ENCODE measurements around the gene ICAM2.

ICAM2 gene

DNA sequence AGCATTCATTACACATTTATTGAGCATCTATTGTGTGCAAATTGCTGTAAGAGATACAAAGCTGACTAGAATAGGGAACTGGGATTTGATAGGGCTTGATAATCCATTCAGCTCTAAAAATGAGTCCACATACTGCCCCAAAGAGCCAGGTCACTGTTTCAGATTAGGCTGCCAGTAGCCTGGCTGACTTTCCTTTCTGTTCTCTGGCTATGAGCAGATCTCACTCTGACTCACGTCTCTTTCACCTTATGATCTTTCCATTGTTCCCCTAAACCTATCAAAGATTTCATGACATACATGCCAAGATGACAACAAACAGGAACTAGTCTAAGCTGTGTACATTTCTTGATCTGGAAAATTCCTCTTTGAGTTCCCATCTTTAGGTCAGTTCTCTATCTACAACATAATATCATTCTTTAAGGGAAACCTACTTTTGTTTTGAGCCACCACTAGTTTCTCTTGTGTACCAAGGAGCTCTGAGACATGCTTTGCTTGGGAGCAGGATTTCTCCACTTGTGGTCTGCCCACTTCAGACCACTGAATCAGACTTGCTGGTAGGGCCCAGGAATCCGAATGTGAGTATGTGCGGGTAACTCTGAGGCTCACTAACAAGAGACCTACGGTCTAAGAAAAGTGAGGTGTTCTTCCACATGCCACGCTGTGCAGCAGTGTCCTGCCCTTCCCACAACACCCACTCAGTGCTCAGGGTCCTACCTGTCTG is 40.9 kb upstream of the ICAM2 start:
- no peak for TF ChIP-seq EZH2phosphoT487 (conservative IDR thresholded peaks at IDR 0.05; ENCODE audit: low read length)
- TF ChIP-seq, protein P1, sequence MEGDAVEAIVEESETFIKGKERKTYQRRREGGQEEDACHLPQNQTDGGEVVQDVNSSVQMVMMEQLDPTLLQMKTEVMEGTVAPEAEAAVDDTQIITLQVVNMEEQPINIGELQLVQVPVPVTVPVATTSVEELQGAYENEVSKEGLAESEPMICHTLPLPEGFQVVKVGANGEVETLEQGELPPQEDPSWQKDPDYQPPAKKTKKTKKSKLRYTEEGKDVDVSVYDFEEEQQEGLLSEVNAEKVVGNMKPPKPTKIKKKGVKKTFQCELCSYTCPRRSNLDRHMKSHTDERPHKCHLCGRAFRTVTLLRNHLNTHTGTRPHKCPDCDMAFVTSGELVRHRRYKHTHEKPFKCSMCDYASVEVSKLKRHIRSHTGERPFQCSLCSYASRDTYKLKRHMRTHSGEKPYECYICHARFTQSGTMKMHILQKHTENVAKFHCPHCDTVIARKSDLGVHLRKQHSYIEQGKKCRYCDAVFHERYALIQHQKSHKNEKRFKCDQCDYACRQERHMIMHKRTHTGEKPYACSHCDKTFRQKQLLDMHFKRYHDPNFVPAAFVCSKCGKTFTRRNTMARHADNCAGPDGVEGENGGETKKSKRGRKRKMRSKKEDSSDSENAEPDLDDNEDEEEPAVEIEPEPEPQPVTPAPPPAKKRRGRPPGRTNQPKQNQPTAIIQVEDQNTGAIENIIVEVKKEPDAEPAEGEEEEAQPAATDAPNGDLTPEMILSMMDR (IDR thresholded peaks at IDR 0.05; ENCODE audit: insufficient read depth, low read length, poor library complexity, severe bottlenecking) = no peak
- Histone ChIP-seq H3K27me3 (ENCODE audit: low read length) (no peaks in the 10 kb centered on the region), H3K27ac (ENCODE audit: low read depth, low read length) (no peak overlapping the region), H3K4me2 (ENCODE audit: low read depth, low read length, poor library complexity, severe bottlenecking) (no peak overlapping the region), H3K36me3 (ENCODE audit: low read length) (no peaks in the 10 kb centered on the region), H3F3A (ENCODE audit: insufficient read depth) (no peaks in the 10 kb centered on the region), H3K9ac (ENCODE audit: low read length) (no peak overlapping the region), H3K4me3 (ENCODE audit: insufficient read depth, low read length, poor library complexity, severe bottlenecking) (no peak overlapping the region), H3K9me2 (replicated peaks; ENCODE audit: insufficient read depth, low read length) (no peaks in the 10 kb centered on the region), H2AFZ (ENCODE audit: low read depth, low read length, severe bottlenecking) (no peak overlapping the region), H3K79me2 (ENCODE audit: insufficient read depth, low read length) (no peaks in the 10 kb centered on the region), H3K9me3 (ENCODE audit: insufficient read depth, low read length) (no peaks in the 10 kb centered on the region), H4K20me1 (ENCODE audit: low read depth, low read length) (no peaks in the 10 kb centered on the region)

DNA sequence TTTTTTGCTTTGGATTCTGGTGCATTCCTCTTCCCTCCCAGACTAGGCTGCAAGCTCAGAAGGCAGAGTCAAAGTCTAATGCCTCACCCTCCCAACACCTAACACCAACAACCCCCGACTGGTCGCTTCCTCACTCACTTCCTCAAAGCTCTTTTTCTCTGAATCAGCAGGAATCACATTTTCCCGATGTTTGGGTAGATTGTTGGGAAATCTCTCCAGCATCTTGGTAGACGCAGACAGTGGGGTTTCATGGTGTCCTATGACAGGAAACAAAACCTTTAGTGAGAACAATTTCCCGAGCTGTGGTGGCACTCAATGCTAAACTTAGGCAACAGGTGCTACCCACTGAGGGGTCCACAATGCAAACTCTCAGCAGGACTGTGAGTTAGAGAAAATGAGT is 39.9 kb upstream of the ICAM2 start:
- Histone ChIP-seq H3K9me3 (ENCODE audit: insufficient read depth, low read length) (no peaks in the 10 kb centered on the region), H3K9me2 (replicated peaks; ENCODE audit: insufficient read depth, low read length) (no peaks in the 10 kb centered on the region), H2AFZ (ENCODE audit: low read depth, low read length, severe bottlenecking) (no peak overlapping the region), H3K9ac (ENCODE audit: low read length) (no peak overlapping the region), H3K36me3 (ENCODE audit: low read length) (no peaks in the 10 kb centered on the region), H3K27ac (ENCODE audit: low read depth, low read length) (no peak overlapping the region), H4K20me1 (ENCODE audit: low read depth, low read length) (no peaks in the 10 kb centered on the region), H3K79me2 (ENCODE audit: insufficient read depth, low read length) (no peaks in the 10 kb centered on the region), H3K4me3 (ENCODE audit: insufficient read depth, low read length, poor library complexity, severe bottlenecking) (no peak overlapping the region), H3K27me3 (ENCODE audit: low read length) (no peaks in the 10 kb centered on the region), H3K4me2 (ENCODE audit: low read depth, low read length, poor library complexity, severe bottlenecking) (no peak overlapping the region), H3F3A (ENCODE audit: insufficient read depth) (no peaks in the 10 kb centered on the region)
- no peak for TF ChIP-seq EZH2phosphoT487 (conservative IDR thresholded peaks at IDR 0.05; ENCODE audit: low read length)
- TF ChIP-seq, protein P1 (IDR thresholded peaks at IDR 0.05; ENCODE audit: insufficient read depth, low read length, poor library complexity, severe bottlenecking) = no peak

DNA sequence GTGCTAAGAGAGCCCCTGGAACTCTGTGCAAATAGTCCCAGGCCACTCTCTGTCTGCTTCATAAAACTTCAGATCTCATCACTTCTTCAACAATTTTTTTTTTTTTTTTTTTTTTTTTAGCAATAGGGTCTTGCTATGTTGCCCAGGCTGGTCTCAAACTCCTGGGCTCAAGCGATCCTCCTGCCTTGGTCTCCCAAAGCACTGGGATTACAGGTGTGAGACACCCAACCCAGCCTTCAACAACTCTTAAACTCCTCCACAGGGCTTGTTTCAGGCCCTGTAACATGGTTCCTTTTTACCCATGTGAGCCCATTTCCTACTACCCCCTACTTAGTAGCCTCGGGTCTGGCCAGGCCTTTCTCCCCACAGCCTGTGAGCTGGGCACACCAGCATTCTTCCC is 39.3 kb upstream of the ICAM2 start:
- H3K4me2 ChIP-seq (ENCODE audit: low read depth, low read length, poor library complexity, severe bottlenecking) = no peak overlapping the region
- H3F3A ChIP-seq (ENCODE audit: insufficient read depth) = no peaks in the 10 kb centered on the region
- H3K9ac ChIP-seq (ENCODE audit: low read length) = no peak overlapping the region
- no peaks in the 10 kb centered on the region for H3K9me2 ChIP-seq (replicated peaks; ENCODE audit: insufficient read depth, low read length)
- H3K27ac ChIP-seq (ENCODE audit: low read depth, low read length) = no peak overlapping the region
- no peak overlapping the region for H2AFZ ChIP-seq (ENCODE audit: low read depth, low read length, severe bottlenecking)
- H3K4me3 ChIP-seq (ENCODE audit: insufficient read depth, low read length, poor library complexity, severe bottlenecking) = no peak overlapping the region
- H3K79me2 ChIP-seq (ENCODE audit: insufficient read depth, low read length) = no peaks in the 10 kb centered on the region
- no peaks in the 10 kb centered on the region for H3K9me3 ChIP-seq (ENCODE audit: insufficient read depth, low read length)
- no peaks in the 10 kb centered on the region for H3K36me3 ChIP-seq (ENCODE audit: low read length)
- TF ChIP-seq, protein P1 (IDR thresholded peaks at IDR 0.05; ENCODE audit: insufficient read depth, low read length, poor library complexity, severe bottlenecking) = no peak
- TF ChIP-seq EZH2phosphoT487 (conservative IDR thresholded peaks at IDR 0.05; ENCODE audit: low read length) = no peak
- no peaks in the 10 kb centered on the region for H3K27me3 ChIP-seq (ENCODE audit: low read length)
- H4K20me1 ChIP-seq (ENCODE audit: low read depth, low read length) = no peaks in the 10 kb centered on the region
